Prostate gland (tissue), 2 donors: Measurements from ENCODE around the gene MYLK4. TPM values are rescaled to one million over a fixed set of nuclear protein-coding genes. Genes with fewer than 3 reads are reported as not detected.

ENCODE experiments used
- DNase-seq: peaks from one replicate; pipeline ENCODE4 v3.0.0-alpha.2; 2019; ENCODE audit warnings: low spot score
- H3K27ac ChIP-seq, 2 donors: fragments of 200-600 bp; sonication (generic); 2 replicates each; pipeline ENCODE4 v1.5.1; 2017 to 2019
- H3K27me3 ChIP-seq: fragments of 200-600 bp; sonication (generic); replicated peaks from 2 replicates; pipeline ENCODE4 v1.5.1; 2019; ENCODE audit not compliant: insufficient read depth
- H3K36me3 ChIP-seq, 2 donors: fragments of 200-600 bp; sonication (generic); 1 replicate in 1 of 2; 2 replicates in 1 of 2; pipeline versions ENCODE4 v1.5.1 to v1.8.1; 2017 to 2019
- H3K4me1 ChIP-seq: fragments of 200-600 bp; sonication (generic); replicated peaks from 2 replicates; pipeline ENCODE4 v1.5.1; 2019
- H3K4me3 ChIP-seq, 2 donors: fragments of 200-600 bp; sonication (generic); 2 replicates each; pipeline ENCODE4 v1.5.1; 2017 to 2019
- H3K9me3 ChIP-seq: fragments of 200-600 bp; sonication (generic); 2 replicates; pipeline ENCODE4 v1.5.1; 2017
- CTCF ChIP-seq, 4 experiments: fragments of 200-600 bp in 2 of 4; fragments of 450-650 bp in 2 of 4; sonication (generic) in 2 of 4; IDR thresholded peaks; 1 replicate in 3 of 4; 2 replicates in 1 of 4; pipeline ENCODE4 v1.5.1; 2016 to 2019; ENCODE audit warnings: antibody characterized with exemption in 4 of 4, mild to moderate bottlenecking in 2 of 4, moderate library complexity in 2 of 4
- POLR2A ChIP-seq: fragments of 450-650 bp; IDR thresholded peaks from one replicate; pipeline ENCODE4 v1.6.1; 2016; ENCODE audit warnings: antibody characterized with exemption, mild to moderate bottlenecking
- POLR2AphosphoS5 ChIP-seq: sonication (generic); formaldehyde crosslinking; IDR thresholded peaks from one replicate; pipeline ENCODE4 v1.6.1; 2017; ENCODE audit warnings: antibody characterized with exemption
- WGBS: methylation state at CpG from one replicate; pipeline ENCODE4 v1.1.5; 2018; 5-methylcytosine and 5-hydroxymethylcytosine counted together
- intact Hi-C: fragments of 100-400 bp; cut with DNase I; formaldehyde crosslinking; loops from one replicate; pipeline ENCODE4 v1.14.2; 2022
- total RNA-seq, 2 donors: library from RNA; depleted of rRNA; stranded (reverse); fragments of >200 nt; gene quantifications; one replicate each; pipeline ENCODE4 v1.1.0, GENCODE V29; 2016

The MYLK4 gene
- total RNA-seq, 2 donors from 2014 or later = 0.46 to 0.97 TPM

- peaks cover 0 to 2% of the 10 kb centered on the region in 2 donors for H3K36me3 ChIP-seq
- peaks cover 4% of the 10 kb centered on the region for H3K4me1 ChIP-seq
- no peak for DNase-seq
- peak overlapping the region; percentile 82 to 85 for H3K4me3 ChIP-seq
- H3K27ac ChIP-seq = peak overlapping the region; percentile 89 to 95
- 8% methylated on average over 13 of the region's 13 CpGs for WGBS
- intact Hi-C loops = no loop called here
- TF ChIP-seq CTCF (IDR thresholded peaks at IDR 0.05) (no peak), POLR2AphosphoS5 (no peak), POLR2A (no peak)
- H3K27me3 ChIP-seq = no peaks in the 10 kb centered on the region
- no peaks in the 10 kb centered on the region for H3K9me3 ChIP-seq
These were observed 16.3 kb upstream of the MYLK4 start for GRCh38 chr6:2766767-2767656.

DNA sequence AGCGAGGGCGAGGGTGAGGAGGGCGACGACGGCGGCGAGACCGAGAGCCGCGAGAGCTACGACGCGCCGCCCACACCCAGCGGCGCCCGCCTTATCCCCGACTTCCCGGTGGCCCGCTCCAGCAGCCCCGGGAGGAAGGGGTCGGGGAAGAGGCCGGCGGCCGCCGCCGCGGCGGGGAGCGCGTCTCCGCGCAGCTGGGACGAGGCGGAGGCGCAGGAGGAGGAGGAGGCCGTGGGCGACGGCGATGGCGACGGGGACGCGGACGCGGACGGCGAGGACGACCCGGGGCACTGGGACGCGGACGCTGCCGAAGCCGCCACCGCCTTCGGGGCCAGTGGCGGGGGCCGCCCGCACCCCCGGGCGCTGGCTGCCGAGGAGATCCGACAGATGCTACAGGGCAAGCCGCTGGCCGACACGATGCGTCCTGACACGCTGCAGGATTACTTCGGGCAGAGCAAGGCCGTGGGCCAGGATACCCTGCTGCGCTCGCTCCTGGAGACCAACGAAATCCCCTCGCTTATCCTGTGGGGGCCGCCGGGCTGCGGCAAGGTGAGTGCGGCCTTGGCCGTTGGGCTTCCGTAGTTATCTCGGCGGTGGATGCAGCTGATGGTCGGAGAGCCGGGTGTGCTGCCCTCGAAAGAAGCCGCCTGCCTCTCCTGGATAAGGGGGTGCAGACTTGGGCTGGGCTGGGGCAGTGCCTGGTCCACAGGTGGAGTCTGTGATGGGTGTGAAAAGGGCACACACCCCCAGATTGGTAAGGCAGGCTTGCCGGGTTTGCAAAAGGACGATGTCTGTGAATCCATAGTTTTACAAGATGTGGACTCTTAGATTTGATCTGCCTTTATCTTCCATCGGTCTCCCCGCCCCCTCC is 15.4 kb upstream of the MYLK4 start:
- Histone ChIP-seq H3K27ac (peak overlapping the region; percentile 89 to 95), H3K9me3 (no peaks in the 10 kb centered on the region), H3K36me3 (peaks cover 0 to 2% of the 10 kb centered on the region in 2 donors), H3K27me3 (no peaks in the 10 kb centered on the region), H3K4me3 (peak overlapping the region; percentile 82 to 85), H3K4me1 (peaks cover 4% of the 10 kb centered on the region)
- DNase-seq = peak; percentile 22
- intact Hi-C loops = no loop called here
- TF ChIP-seq POLR2AphosphoS5 (no peak), CTCF (IDR thresholded peaks at IDR 0.05) (no peak), POLR2A (no peak)
- under 1% methylated on average over 78 of the region's 91 CpGs for WGBS

DNA sequence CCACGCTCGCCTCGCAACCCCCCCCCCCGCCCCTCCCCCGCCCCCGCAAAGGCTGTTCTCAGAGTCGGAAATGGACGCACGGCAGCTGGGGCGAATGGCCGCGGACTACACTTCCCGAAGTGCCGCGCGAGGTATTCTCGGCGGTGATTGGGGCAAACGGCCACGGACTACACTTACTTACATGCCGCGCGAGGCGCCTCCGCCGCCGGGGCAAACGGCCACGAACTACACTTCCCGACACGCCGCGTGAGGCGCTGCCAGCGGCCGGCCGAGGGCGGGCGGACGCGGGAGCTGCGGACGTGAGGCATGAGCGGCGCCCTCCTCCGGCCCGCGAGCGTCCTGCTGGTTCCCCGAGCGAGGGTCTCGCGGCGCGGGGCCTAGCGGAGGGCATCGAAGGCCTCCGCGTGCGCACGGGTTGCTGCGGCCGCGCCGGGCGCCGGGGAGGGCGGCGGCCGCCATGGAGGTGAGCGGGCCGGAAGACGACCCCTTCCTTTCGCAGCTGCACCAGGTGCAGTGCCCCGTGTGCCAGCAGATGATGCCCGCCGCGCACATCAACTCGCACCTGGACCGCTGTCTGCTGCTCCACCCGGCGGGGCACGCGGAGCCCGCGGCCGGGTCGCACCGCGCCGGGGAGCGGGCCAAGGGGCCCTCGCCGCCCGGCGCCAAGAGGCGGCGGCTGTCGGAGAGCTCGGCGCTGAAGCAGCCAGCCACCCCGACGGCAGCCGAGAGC is 14.6 kb upstream of the MYLK4 start, which contains the start of gene WRNIP1:
WRNIP1 (plus strand) TSS at position 228 of the 730 bp plus-strand sequence; CDS start at position 458, 230 bp downstream.
- H3K36me3 ChIP-seq = no peaks in the 10 kb centered on the region
- DNase-seq = peak; percentile 99
- intact Hi-C loops = no loop called here
- H3K27me3 ChIP-seq = no peaks in the 10 kb centered on the region
- TF ChIP-seq CTCF (IDR thresholded peaks at IDR 0.05) = peak; percentile 46 to 88 (median 67)
- TF ChIP-seq POLR2AphosphoS5 = peak; percentile 88
- TF ChIP-seq POLR2A = peak; percentile 93
- whole genome bisulfite sequencing = 0% methylated on average over 65 of the region's 104 CpGs
- peak within 1 kb of the TSS; percentile 82 to 85 for H3K4me3 ChIP-seq
- H3K27ac ChIP-seq = peak within 1 kb of the TSS; percentile 89 to 95
- peaks cover 4% of the 10 kb centered on the region for H3K4me1 ChIP-seq
- H3K9me3 ChIP-seq = no peaks in the 10 kb centered on the region

DNA sequence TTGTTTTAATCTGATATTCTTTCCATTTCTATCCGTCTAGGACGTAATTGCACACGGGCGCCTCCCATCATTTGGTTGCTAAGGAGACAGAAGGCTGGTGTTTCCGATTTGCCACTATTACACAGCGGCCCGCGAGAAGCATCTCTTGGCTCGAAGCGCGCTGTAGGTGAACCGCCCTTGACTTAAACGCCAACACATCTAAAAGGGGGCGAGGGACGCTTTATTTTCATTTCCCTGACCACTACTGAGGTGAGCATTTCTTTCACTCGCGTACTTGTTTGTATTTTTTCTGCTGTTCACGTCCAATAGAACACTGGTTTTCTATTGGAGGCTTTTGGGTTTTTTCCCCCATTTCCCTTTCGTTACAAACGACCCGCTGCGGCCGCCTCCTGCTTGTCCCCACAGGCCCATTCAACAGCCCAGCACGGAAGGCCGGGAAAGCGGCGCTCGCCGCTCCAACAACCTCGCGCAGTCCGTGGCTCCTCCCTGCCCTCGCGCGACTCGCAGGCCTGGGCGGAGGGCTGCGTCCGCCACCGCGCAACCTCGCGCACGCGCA is 14.0 kb upstream of the MYLK4 start:
- Histone ChIP-seq H3K27ac (peak overlapping the region; percentile 81 to 84), H3K4me3 (peak overlapping the region; percentile 33 to 49), H3K9me3 (no peaks in the 10 kb centered on the region), H3K36me3 (no peaks in the 10 kb centered on the region), H3K27me3 (no peaks in the 10 kb centered on the region), H3K4me1 (peaks cover 4% of the 10 kb centered on the region)
- under 1% methylated on average over 40 of the region's 45 CpGs for WGBS
- no peak for TF ChIP-seq CTCF (IDR thresholded peaks at IDR 0.05)
- no peak for TF ChIP-seq POLR2AphosphoS5
- no peak for TF ChIP-seq POLR2A
- DNase-seq = peak; percentile 38
- intact Hi-C loops = no loop called here
